Stimulated activated naive CD8-positive, alpha-beta T cell treated with anti-CD3 and anti-CD28 coated beads, Interleukin-15, Interleukin-2, amounts not matched to agents 100 U/mL and 50 U/mL, for 24 hours (primary cell): ENCODE measurements around the gene PARD3.

Source experiments
- ATAC-seq: fragments of 150-1000 bp; cut with Tn5 transposase; one replicate; pipeline ENCODE4 v1.10.0; 2021
- DNase-seq: peaks from one replicate; pipeline ENCODE4 v3.0.0; 2021

PARD3 gene

GRCh38 chr10:34340934-34341333, 474.2 kb downstream of the PARD3 start:
- DNase-seq (no peak), ATAC-seq (no peak)

DNA sequence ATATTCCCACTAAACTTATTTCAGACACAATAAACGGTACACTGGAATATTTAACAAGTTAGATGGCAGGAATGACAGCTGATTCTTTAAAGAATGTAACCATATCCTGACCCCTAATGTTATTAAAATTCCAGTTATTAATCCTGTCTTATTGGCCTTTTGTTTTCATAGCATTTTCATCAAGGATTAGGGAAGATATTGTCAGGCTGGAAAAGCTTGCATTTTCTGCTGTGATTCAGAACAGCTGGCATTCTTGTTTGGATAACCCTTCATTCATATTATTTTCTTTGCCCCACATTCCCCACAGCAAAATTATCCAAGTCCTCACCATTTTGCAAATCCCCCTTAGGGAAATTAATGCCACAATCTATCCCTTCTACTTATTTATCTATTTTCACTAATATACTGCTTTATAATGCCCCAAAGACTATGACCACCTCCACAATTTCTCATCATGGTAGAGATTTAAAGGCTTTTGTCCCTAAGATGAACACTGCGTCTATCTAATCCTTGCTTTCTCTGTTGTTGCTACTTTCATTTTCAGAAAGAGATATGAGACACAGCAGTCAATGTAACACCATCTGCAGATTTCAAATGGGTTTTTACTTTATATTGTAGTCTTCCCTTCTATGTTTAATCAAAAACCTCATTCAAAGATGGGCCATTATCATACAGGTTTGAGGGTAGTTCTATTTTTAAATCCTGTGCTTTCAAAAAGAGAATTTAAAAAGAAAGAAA, 475.1 kb downstream of the PARD3 start:
- no peak for DNase-seq
- ATAC-seq, result no peak

GRCh38 chr10:34337917-34338316, 477.2 kb downstream of the PARD3 start:
- DNase-seq (no peak), ATAC-seq (no peak)

GRCh38 chr10:34335960-34336690, 479.0 kb downstream of the PARD3 start:
- DNase-seq, result no peak
- no peak for ATAC-seq

GRCh38 chr10:34334908-34335307, 480.2 kb downstream of the PARD3 start:
- DNase-seq, result no peak
- ATAC-seq, result no peak

DNA sequence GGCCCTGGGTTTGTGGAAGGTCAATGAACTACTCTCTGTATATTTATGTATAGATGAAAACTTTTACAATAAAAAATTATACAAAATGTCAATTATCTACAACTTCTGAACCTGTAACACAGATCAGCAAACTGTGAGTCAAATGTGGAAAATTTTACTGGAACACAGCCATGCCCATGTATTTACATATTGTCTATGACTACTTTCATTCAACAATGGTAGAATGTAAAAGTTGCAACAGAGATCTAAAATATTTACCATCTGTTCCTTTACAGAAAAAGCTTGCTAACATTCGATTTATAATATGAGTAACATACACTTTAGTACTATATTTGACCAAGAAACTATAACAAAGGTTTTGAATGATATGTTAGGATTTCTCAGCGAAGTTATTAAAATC, 481.6 kb downstream of the PARD3 start:
- ATAC-seq (no peak), DNase-seq (no peak)

GRCh38 chr10:34327184-34327583, 487.9 kb downstream of the PARD3 start:
- no peak for DNase-seq
- no peak for ATAC-seq

DNA sequence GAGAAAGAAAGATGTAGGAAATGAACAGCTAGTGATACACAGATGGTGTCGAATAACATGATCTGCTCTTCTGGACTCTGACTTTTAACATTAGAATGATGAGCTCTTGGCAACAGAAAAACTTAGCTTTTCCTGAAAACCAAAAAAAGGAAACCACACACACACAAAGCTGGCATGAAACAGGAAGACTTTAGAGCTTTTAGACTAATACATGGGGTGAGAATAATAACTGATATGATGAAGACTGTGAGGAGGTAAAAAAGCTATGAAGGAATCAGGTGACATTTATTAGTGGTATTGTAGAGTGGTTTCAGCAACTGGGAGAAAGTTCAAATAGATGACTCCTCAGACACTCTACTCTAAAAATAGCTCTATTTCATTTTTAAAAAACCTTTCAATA, 491.9 kb downstream of the PARD3 start:
- DNase-seq, result no peak
- ATAC-seq, result no peak

GRCh38 chr10:34320265-34320664, 494.8 kb downstream of the PARD3 start:
- ATAC-seq (no peak), DNase-seq (no peak)

DNA sequence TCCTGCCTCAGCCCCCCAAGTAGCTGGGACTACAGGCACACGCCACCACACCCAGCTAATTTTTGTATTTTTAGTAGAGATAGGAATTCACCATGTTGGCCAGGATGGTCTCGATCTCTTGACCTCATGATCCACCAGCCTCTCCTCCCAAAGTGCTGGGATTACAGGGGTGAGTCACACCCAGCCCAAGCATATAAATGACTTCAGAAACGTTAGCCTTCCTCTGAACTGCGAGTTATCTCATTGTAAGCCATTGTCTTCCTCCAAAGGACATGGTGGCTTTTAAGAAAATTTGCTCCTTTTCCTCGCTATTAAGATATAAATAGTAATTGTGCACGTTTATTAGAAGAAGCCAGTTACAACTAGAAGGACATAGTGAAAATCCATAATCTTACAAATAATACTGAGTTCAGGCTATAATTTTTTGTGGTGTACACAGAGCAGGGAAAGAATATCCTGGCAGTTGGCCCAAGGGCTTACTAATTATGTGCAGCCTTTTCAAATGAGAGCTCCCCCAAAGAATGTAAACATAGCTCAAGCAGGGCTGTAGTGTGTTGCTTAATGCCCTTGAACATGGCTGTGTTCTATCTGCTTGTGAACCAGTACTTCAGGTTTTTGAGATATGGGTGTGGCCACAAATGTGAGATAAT, 495.8 kb downstream of the PARD3 start:
- DNase-seq (no peak), ATAC-seq (no peak)

- DNase-seq (no peak), ATAC-seq (no peak)
Measured at GRCh38 chr10:34316154-34316553, 498.9 kb downstream of the PARD3 start.

DNA sequence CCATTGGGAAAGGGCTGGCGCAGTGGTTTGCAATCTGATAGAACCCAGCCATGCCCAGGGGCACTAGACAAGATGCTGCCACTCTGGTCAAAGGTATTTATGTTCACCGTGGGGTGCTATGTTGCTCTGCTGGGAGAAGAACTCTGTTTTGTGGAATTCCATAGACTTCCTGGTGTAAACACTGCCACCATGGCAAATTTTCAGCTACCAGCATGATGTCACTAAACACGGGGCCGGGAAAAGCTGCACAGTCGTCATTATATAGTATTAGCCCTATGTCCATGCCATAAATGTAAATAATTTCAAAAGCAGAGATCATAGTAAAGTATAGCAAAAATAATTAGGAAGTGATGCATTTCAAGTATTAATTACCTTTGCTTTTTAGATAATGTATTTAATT, 500.6 kb downstream of the PARD3 start:
- ATAC-seq, result no peak
- no peak for DNase-seq

DNA sequence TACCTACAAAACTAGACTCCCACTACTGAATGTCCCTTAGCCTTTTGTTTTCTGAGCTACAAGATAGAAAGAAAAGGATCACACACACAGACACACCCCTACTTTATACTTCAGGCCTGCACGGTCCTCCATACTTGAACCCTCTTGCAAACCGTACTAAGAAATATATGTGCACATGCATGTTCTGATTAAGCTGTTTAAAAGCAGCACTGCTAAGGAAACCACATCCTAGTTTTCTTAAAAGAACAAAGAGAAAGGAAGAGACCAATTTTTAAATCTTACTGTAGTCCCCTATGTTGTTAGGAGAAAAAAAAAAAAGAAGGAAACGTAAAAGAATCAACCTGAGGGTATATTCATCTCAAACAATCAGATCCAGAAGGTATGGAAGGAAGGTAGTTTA, 501.2 kb downstream of the PARD3 start:
- no peak for DNase-seq
- ATAC-seq, result no peak

DNA sequence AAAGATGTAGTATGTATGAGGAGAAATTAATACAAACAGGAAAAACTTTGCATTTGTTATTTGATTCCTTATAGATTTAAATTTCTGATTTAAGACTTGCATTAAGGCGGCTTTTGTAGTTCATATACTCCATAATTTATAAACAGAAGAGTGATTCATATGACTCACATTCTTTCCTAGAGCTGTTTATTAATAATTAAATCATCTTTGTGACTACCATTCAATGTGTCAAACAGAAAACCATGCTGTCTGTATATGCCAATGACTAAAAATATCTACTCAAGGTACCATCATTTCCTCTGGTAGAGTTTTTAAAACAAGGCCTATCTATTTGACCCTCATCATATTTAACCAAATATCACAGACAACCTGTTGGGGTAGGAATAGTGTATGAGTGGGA, 501.7 kb downstream of the PARD3 start:
- ATAC-seq (no peak), DNase-seq (no peak)

DNA sequence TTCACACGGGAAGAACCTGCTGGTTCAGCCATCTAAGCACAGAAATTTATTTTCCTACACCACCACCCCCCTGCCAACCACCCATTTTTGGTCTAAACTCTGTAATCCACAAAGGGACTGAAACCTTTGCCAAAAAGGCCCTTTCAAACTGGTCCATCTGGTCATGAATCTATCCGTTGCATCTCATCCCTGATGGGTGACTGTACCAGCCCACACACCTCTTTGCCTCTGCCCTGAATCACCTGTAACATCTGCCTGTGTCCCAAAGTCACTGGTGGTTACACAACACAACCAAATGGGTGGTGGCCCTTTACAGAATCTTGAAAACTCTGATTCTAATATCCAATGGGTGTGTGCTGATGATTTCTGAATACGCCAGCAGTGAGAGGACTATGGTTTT, 503.4 kb downstream of the PARD3 start:
- DNase-seq (no peak), ATAC-seq (no peak)

GRCh38 chr10:34310234-34310633, 504.9 kb downstream of the PARD3 start:
- no peak for DNase-seq
- no peak for ATAC-seq

GRCh38 chr10:34305189-34305588, 509.9 kb downstream of the PARD3 start:
- ATAC-seq (no peak), DNase-seq (no peak)

DNA sequence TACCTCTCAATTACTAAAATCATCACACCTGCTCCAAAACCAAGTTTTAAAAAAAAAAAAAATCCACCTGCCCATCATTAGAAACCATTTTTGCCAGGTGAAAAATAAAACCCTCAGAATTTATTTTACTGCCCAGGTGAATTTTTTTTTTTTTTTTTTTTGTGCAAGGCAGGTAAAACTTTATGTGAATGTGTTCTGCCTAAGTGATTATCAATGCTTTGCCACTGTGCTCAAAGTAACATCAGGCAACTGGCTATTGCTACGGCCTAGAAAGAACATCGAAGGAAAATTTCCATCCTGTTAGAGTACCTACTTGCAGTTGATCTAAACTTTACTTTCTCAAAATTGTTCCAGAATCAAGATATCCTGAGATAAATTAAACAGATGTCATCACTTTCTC, 512.1 kb downstream of the PARD3 start:
- DNase-seq (no peak), ATAC-seq (no peak)

GRCh38 chr10:34299105-34299611, 515.9 kb downstream of the PARD3 start:
- no peak for ATAC-seq
- DNase-seq, result no peak

- no peak for ATAC-seq
- no peak for DNase-seq
Measured at GRCh38 chr10:34298346-34298818, 516.7 kb downstream of the PARD3 start.

DNA sequence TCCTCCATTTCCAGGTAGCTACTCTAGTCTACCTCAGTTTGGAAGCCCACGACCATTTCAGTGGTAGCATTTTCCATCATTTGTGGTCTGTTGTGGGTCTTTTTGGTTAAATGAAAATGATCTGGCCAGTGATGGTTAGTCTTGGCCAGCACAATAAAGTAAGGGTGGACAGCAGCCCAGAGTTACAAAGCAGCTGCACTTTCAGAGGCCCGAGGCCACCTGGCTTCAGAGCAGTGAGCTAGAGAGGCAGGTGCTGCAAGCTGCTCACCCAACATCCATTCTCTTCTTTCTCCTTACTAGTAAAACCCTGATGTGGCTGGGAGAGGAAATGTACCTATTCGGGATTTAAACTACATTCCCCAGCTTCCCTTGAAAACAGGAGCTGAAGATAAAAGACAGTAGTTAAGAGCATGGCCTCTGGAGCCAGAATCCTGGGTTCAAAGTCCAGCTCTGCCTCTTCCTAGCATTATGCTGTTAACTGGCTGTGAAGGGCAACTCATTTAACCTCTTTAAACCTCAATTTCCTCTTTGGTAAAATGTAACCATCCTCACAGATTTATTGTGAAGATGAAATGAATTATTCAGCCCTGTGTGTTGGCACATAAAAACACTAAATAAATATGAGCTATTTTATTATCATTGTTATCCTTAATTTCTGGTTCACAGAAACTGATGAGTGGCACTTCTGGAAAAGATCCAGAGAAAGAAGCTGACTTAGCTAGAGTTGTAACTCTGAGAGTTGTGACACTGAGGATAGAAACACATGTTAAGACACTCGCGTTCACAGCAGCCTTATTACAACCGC, 517.4 kb downstream of the PARD3 start:
- no peak for ATAC-seq
- DNase-seq, result no peak

DNA sequence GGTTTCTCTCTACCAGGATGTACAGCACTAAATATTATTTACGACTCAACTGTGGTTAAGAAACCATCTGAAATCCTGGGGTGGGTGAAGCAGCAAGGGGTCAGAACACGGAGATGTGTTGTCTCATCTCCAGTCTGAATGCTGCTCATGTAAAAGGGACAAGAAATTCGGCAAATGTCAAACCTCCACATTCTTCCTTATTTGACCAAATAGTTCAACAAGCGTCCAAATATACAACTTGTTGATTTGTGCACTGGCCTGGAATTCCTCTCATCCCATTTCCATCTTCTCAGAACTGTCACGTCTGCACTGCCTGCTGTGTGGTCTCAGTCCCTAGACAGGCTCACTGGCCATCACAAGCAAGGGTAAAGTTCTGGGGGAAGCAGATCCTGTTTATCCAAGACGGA, 520.0 kb downstream of the PARD3 start:
- DNase-seq, result no peak
- ATAC-seq, result no peak
